GM21786 (cell line): ENCODE results near the gene UNC93A.
"Not testable (repeated sequence)": the region's sequence is repeated elsewhere in the genome, so short reads cannot be mapped to it uniquely, and the experiment has no call there.

Experiments used
- ATAC-seq: cut with Tn5 transposase; IDR thresholded peaks from one replicate; pipeline ENCODE4 v1.9.1; 2021; ENCODE audit not compliant: unreplicated experiment

The UNC93A gene

DNA sequence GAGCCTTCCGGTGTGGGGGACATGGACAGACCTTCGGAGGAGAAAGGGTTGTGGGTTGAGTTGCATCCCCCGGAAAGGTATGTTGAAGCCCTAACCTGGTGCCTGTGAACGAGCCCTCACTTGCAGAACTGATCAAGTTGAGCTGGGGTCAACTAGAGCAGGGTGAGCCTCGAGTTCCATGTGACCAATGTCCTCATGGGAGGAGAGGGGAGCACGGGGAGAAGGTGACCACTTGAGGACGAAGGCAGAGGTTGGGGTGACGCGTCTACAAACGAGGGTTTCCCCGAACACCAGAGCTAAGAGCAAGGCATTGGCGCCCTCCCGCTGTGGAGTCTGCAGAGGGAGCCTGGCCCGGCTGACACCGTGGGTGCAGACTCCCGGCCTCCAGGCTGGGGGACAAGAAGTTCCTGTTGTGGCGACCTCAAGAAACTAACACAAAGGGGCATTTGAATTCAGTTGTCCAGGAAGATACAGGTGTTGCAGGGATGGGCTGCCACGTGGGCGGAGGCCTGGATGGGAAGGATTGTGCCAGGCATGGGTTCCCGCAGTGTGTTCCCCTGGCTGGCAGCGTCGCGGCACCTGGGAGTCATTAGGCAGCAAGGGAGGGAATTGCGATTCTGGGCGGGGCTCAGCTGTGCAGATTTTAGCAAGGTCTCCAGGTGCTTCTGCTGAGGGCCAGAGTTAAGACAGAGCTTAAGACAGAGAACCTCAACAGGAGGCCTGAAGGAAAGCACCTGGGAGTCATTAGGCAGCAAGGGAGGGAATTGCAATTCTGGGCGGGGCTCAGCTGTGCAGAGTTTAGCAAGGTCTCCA lies 20.4 kb upstream of the UNC93A start:
- no peak for ATAC-seq

DNA sequence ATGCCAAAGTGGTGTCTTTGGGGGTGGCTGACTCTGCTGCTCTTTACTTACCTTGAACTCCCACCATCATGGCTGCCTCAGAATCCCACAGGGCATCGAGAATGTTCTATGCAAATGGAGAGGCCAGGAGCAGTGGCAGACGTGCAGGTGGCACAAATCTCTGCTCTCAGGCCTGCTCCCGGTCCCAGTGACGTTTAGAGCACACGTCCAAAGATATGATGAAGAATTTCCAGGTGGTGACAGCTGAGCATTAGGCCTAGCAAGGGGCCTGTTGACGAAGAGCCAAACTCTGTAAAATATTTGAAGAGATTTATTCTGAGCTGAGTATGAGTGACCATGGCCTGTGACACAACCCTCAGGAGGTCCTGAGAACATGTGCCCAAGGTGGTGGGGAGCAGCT lies 19.0 kb upstream of the UNC93A start:
- no peak for ATAC-seq

- no peak for ATAC-seq
Observed at GRCh38 chr6:167272696-167273379, 18.3 kb upstream of the UNC93A start.

GRCh38 chr6:167274270-167274669 lies 16.8 kb upstream of the UNC93A start:
- no peak for ATAC-seq

GRCh38 chr6:167275001-167275400 lies 16.1 kb upstream of the UNC93A start:
- no peak for ATAC-seq

- no peak for ATAC-seq
Observed at GRCh38 chr6:167275436-167275835, 15.7 kb upstream of the UNC93A start.

- no peak for ATAC-seq
Observed at GRCh38 chr6:167276772-167277533, 14.2 kb upstream of the UNC93A start.

- ATAC-seq, result not testable (repeated sequence)
Observed at GRCh38 chr6:167278173-167278940, 12.8 kb upstream of the UNC93A start.

DNA sequence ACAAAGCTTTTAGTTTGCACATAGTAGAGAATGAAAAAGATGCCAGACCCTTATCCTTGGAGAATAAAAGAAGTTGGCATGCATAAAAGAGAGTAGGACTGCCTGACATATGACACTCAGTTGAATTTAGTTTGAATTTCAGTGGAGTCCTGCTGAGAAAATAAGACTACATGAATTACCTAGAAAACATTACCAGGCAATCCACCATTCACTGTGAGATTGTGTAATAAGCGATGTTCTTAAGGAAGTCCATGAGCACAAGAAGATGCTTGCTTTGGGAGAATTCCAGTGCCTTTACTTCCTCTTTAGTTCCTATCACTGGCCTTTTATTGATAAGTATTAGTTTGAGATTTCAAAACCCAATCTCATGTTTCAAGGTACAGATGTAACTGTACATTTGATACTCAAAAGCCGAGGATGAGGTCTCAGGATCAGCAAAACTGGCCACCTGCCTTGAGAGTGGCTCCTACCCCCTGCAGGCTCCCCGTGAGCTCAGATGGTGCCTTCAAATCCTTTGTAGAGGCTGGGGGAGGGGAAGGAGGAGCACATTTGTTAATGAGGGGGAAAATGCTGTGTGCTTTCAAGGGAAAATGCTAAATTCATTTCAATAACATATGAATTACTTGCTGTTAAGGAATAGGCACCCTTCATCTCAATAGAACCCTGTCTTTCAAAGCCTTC lies 11.2 kb upstream of the UNC93A start:
- no peak for ATAC-seq

GRCh38 chr6:167280466-167280865 lies 10.6 kb upstream of the UNC93A start:
- ATAC-seq, result not testable (repeated sequence)

DNA sequence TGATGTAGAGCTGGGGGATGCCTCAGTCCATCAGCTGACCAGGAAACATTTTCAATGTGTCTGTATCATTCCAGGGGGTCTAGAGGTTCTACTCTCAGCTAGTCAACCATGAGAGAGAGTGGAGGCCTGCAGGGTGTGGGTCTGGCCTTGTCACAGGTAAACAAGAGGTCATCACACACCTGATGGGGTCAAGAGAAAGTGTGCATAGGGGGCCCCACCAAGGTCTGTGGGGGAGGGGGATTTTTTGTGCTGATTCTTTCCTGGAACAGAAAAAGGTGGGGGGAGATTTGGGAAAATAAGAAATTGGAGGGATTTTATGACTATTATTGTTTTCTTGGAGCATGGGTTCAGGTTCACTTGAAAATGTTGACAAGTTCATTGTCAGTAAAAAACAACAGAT lies 8.9 kb upstream of the UNC93A start:
- no peak for ATAC-seq

DNA sequence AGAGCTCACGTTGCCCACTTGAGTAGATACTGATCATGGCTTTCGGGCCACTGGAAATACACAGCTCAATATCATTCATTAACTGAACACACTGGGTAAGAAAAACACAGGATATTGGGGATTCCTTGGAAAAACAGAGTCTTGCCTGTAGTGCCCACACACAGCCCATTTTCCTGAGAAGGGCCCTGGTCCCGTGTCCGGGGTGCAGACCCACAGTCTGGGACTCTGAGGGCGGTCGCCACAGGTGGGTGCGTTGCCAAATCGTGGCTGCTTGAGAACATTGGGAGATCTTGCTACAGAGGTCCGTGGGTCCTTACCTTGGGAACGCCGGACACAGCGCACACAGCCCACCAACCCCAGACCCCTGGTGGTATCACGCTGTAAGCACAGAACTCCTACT lies 6.5 kb upstream of the UNC93A start:
- ATAC-seq, result not testable (repeated sequence)

DNA sequence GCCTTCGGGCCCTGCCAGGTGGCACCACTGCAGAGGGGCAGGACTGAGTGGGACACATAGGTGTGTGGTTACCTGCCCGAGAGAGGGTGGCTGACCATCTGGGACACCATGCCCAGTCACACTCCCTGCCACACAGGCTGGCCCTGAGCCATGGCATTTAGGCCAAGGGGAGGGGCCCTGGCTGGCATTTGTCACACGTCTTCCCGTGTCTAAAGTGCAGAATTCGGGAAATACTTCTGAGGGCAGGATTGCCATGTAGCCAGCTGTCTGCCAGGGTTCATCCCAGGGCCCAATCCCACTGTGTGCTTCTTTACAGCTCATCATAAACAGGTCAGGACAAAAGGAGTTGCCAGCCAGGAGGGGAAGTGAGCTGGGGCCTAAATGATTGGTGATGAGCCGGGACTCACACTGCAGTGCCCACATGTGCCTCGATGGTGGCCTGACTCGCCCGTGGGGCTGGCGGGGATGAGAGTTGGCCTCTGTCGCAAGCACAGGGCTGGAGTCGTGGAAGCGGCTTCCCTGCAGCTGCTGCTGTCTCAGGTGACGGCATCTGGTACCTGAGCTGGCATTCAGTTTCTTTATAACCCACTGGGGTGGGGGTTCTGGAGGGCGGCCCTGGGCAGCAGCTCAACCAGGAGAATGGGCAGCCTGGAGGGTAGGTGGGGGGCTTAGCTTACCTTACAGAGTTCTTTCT lies 5.9 kb upstream of the UNC93A start:
- no peak for ATAC-seq

- ATAC-seq, result no peak
Observed at GRCh38 chr6:167287513-167288048, 3.5 kb upstream of the UNC93A start.

DNA sequence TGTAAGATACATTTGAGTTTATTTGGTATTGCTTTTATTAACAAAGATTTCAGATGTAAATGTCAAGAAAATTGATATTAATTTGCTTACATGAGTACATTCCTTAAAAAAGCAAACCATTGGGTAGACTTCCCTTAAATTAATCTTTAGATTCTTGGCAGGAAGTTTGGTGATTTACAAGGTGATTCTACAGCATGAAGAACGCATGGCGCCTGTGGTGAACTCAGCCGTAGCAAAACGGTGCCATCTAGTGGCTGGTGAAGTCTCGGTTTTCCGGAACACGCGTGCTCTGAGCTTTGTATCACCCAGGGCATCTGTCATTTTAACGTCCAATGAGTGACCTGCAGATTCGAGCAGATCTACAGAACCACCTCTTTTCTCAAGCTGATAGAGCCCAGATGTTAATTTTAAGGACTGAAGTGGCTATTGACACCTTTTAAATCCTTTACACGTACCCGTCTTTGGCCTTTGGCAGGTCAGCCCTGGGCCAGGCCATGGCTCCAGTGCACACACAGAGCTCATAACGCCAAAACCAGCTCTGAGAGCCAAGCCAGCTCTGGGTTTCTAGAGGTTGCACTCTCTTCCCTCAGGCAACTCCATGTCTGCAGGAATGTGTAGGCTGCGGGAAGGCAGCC lies 2.4 kb upstream of the UNC93A start:
- ATAC-seq, result peak; percentile 77

- ATAC-seq, result not testable (repeated sequence)
Observed at GRCh38 chr6:167289291-167289690, 1.8 kb upstream of the UNC93A start.

DNA sequence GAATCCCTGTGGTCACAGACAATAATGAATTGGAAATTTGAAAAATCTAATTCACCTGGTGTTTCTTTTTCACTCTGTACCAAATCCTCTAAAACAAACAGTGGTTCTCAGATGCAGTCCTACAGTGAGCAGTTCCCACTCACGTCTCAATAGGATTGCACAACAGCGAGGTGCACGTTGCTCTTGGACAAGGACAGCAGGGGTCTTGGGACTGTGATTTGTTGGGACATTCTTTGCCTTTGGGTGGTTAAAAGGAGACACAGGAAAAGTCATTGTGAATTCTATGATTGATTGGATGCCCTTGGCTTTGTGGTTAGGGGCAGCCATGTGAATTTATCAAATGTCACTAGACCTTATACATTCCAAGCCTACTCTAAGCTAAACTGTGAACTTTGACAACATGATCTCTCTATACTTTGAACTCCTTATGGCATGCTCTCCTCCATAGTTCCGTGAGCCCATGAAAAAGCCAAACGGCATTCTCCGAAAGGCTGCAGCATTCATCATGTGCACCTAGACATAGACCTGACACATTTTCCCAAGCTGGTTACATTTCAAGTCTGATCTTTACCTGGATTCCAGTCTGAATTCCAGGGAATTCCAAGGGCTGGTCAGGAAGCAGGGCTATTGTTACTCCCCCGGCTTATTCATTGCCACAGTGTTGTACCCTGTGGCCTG lies 647 bp downstream of the UNC93A start:
- no peak for ATAC-seq

DNA sequence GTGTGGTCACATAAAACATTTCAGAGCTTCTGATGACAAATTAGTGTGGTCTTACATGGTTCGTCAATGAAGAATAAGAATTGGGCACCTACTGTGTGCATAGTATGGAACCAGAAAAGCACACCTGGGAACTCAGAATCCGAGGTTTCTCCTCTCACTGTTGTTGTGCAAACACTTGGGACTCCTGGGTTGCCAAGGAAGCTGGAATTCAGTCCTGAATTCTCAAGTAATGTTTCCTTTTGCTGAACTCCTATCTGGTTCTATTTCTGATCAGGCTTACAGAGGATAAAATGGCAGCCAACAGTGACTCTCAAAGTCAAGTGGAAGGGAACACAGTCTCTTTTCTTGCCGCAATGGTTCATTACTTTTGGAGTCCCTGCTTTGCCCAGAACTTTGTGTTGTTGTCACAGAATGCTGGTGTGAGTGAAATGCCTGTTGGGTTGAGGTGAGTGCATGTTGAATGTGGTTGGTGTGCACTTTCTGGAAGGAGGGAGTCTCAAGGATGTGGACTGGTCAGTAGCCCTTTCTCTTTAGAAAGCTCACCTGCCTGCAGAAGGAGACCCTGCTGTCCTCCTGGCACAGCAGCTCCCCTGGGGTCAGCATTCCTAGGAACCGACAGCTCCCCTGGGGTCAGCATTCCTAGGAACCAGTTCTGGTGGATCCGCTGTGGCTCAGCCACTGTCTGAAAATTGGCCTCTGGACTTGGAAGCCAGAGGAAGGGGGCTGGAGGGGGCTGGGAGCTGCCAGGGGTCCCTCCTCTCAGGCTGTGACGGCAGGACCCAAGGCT lies 1.4 kb downstream of the UNC93A start:
- no peak for ATAC-seq
